Sigmoid colon (tissue), 7 donors: ENCODE data around the gene PRKD1. TPM values are rescaled to one million over a fixed set of nuclear protein-coding genes. Genes with fewer than 3 reads are reported as not detected.

Source experiments
- DNase-seq: peaks from one replicate; pipeline ENCODE4 v3.0.0-alpha.2; 2019
- H3K27ac ChIP-seq, 4 donors: fragments of 200-600 bp; sonication (generic); one replicate each; pipeline ENCODE4 v1.5.1; 2016 to 2019; ENCODE audit warnings: mild to moderate bottlenecking in 1 of 4
- H3K27me3 ChIP-seq, 3 donors: fragments of 200-600 bp; sonication (generic); one replicate each; pipeline ENCODE4 v1.5.1; 2019; ENCODE audit warnings: mild to moderate bottlenecking in 1 of 3
- H3K36me3 ChIP-seq, 4 donors: fragments of 200-600 bp; sonication (generic); one replicate each; pipeline ENCODE4 v1.5.1; 2016 to 2019
- H3K4me1 ChIP-seq, 4 donors: fragments of 200-600 bp; sonication (generic); one replicate each; pipeline ENCODE4 v1.5.1; 2017 to 2019
- H3K4me3 ChIP-seq, 4 donors: fragments of 200-600 bp; sonication (generic); one replicate each; pipeline ENCODE4 v1.5.1; 2017 to 2019; ENCODE audit warnings: mild to moderate bottlenecking in 2 of 4, moderate library complexity in 1 of 4
- H3K9me3 ChIP-seq, 4 donors: fragments of 200-600 bp in 3 of 4; sonication (generic) in 3 of 4; one replicate each; pipeline versions ENCODE4 v1.5.1 to v1.6.1; 2013 to 2019
- CTCF ChIP-seq, 4 experiments: fragments of 450-650 bp in 3 of 4; fragments of 200-600 bp in 1 of 4; IDR thresholded peaks; one replicate each; pipeline ENCODE4 v1.5.1; 2016 to 2019; ENCODE audit warnings: antibody characterized with exemption in 4 of 4, mild to moderate bottlenecking in 3 of 4, moderate library complexity in 2 of 4
- EP300 ChIP-seq, 4 donors: sonication (generic); formaldehyde crosslinking; IDR thresholded peaks; one replicate each; pipeline ENCODE4 v1.6.1; 2017; ENCODE audit warnings: antibody characterized with exemption in 4 of 4
- POLR2A ChIP-seq, 2 donors: fragments of 450-650 bp; IDR thresholded peaks; one replicate each; pipeline ENCODE4 v1.6.1; 2016; ENCODE audit warnings: antibody characterized with exemption in 2 of 2, mild to moderate bottlenecking in 2 of 2, moderate library complexity in 2 of 2
- POLR2AphosphoS5 ChIP-seq, 4 donors: sonication (generic); formaldehyde crosslinking; IDR thresholded peaks; one replicate each; pipeline ENCODE4 v1.6.1; 2017; ENCODE audit warnings: antibody characterized with exemption in 4 of 4
- WGBS, 2 donors: extraction: QIAGEN DNeasy Blood & Tissue Kit; methylation state at CpG; one replicate each; pipeline ENCODE4 v1.1.7; 2013; 5-methylcytosine and 5-hydroxymethylcytosine counted together
- intact Hi-C: fragments of 100-400 bp; cut with DNase I; formaldehyde crosslinking; loops from one replicate; pipeline ENCODE4 v1.15.1; 2023
- polyA plus RNA-seq, 3 donors: library from polyadenylated mRNA; stranded (reverse); fragments of 200-250 nt; gene quantifications; one replicate each; pipeline ENCODE4 v1.2.3, GENCODE V29; 2013
- total RNA-seq, 4 donors: library from RNA; depleted of rRNA; stranded (reverse); fragments of >200 nt; gene quantifications; one replicate each; pipeline ENCODE4 v1.1.0, GENCODE V29; 2016
- donor health status: healthy with polysubstance abuse.
- donor health status: Bipolar disorder and iron deficiency.
- donor health status: healthy.

The PRKD1 gene
- total and polyA plus RNA-seq, 7 donors, result 0.46 to 27.1 (median 14.5) TPM

GRCh38 chr14:29905543-29905942 lies 22.1 kb downstream of the PRKD1 start:
- TF ChIP-seq EP300 (IDR thresholded peaks at IDR 0.05) (no peak), POLR2A (IDR thresholded peaks at IDR 0.05) (no peak), POLR2AphosphoS5 (IDR thresholded peaks at IDR 0.05) (no peak), CTCF (IDR thresholded peaks at IDR 0.05) (no peak)
- 24 to 63% methylated on average over 7 of the region's 7 CpGs for WGBS, 2 donors

GRCh38 chr14:29900609-29901350 lies 26.9 kb downstream of the PRKD1 start:
- no peaks in the 10 kb centered on the region for H3K9me3 ChIP-seq
- DNase-seq, result no peak
- no peaks in the 10 kb centered on the region for H3K27me3 ChIP-seq
- H3K4me1 ChIP-seq, result peaks cover 0 to 7% (median 0%) of the 10 kb centered on the region in 4 donors
- no peak for TF ChIP-seq EP300 (IDR thresholded peaks at IDR 0.05)
- TF ChIP-seq POLR2AphosphoS5 (IDR thresholded peaks at IDR 0.05), result no peak
- no peak for TF ChIP-seq POLR2A (IDR thresholded peaks at IDR 0.05)
- TF ChIP-seq CTCF (IDR thresholded peaks at IDR 0.05), result no peak
- H3K4me3 ChIP-seq, result no peak overlapping the region
- H3K27ac ChIP-seq, result no peak overlapping the region
- intact Hi-C loops, result no loop called here
- 87 to 91% methylated on average over 4 of the region's 4 CpGs for WGBS, 2 donors
- no peaks in the 10 kb centered on the region for H3K36me3 ChIP-seq

More at GRCh38 chr14:29905543-29905942, 22.1 kb downstream of the PRKD1 start:
- H3K9me3 ChIP-seq, result no peaks in the 10 kb centered on the region
- peaks cover 0 to 16% (median 13%) of the 10 kb centered on the region in 4 donors for H3K4me1 ChIP-seq
- no peak overlapping the region for H3K4me3 ChIP-seq
- no peaks in the 10 kb centered on the region for H3K36me3 ChIP-seq
- intact Hi-C loops, result no loop called here
- H3K27ac ChIP-seq, result no peak overlapping the region
- no peak for DNase-seq
- H3K27me3 ChIP-seq, result no peaks in the 10 kb centered on the region

- Histone ChIP-seq H3K36me3 (no peaks in the 10 kb centered on the region), H3K4me3 (no peak overlapping the region), H3K27me3 (no peaks in the 10 kb centered on the region), H3K4me1 (peaks cover 0 to 3% (median 0%) of the 10 kb centered on the region in 4 donors), H3K9me3 (no peaks in the 10 kb centered on the region), H3K27ac (no peak overlapping the region)
- 71 to 73% methylated on average over 2 of the region's 2 CpGs for WGBS, 2 donors
- TF ChIP-seq POLR2AphosphoS5 (IDR thresholded peaks at IDR 0.05) (no peak), POLR2A (IDR thresholded peaks at IDR 0.05) (no peak), CTCF (IDR thresholded peaks at IDR 0.05) (no peak), EP300 (IDR thresholded peaks at IDR 0.05) (no peak)
- DNase-seq, result no peak
- intact Hi-C loops, result no loop called here
These were observed 29.2 kb downstream of the PRKD1 start for GRCh38 chr14:29898470-29898869.

GRCh38 chr14:29897181-29897580 lies 30.5 kb downstream of the PRKD1 start:
- DNase-seq, result no peak
- Histone ChIP-seq H3K27ac (no peak overlapping the region), H3K4me1 (no peaks in the 10 kb centered on the region), H3K4me3 (no peak overlapping the region), H3K36me3 (no peaks in the 10 kb centered on the region), H3K9me3 (no peaks in the 10 kb centered on the region), H3K27me3 (no peaks in the 10 kb centered on the region)
- 18 to 67% methylated on average over 1 of the region's 1 CpG for WGBS, 2 donors
- intact Hi-C loops, result no loop called here
- TF ChIP-seq EP300 (IDR thresholded peaks at IDR 0.05) (no peak), POLR2AphosphoS5 (IDR thresholded peaks at IDR 0.05) (no peak), POLR2A (IDR thresholded peaks at IDR 0.05) (no peak), CTCF (IDR thresholded peaks at IDR 0.05) (no peak)
